Stimulated activated CD8-positive, alpha-beta memory T cell treated with anti-CD3 and anti-CD28 coated beads, Interleukin-12 subunit alpha, Interleukin-12 subunit beta, amount 100 ng/mL, for 24 hours (primary cell): ENCODE measurements around the gene MCTP2.

Experiments
- DNase-seq: peaks from one replicate; pipeline ENCODE4 v3.0.0-alpha.2; 2020; ENCODE audit errors: extremely low read depth

The MCTP2 gene

DNA sequence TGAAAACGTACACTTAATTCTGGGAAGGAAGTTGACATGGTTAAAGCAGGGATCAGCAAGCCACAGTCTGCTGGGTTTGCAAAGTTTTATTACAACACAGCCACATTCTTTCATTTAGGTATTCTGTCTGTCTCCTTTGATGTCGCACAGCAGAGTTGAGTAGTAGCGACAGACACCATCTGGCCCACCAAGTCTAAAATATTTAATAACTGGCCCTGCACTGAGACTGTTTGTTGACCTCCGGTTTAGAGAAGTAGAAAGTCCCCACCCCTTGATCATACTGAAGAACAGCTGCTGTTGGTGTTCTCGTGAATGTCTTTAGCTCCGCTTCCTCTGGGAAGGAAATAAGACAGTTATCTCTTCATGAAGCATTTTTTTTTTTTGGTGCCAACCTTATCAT, 66.2 kb downstream of the MCTP2 start:
- DNase-seq = no peak

- no peak for DNase-seq
Measured at GRCh38 chr15:94298364-94298763, 67.0 kb downstream of the MCTP2 start.

DNA sequence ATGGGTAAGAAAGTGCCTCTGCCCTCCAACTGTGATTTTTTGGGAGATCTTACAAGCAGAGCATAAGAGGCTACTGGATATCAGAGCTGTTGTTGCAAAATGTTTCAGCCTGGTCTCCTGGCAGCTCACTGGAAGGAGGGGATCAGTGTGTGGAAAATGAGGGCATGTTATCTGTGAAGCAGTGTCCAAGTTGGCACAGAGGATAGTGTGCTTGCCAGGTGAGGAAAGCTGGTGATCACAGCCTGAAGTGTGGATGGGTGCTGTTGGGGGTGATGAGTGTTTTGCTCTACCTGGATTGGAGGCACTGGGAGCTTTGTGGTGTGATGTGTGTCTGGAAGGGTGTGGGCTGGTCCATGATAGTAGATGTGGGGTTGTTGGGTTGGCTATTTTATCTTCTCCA, 69.3 kb downstream of the MCTP2 start:
- DNase-seq = no peak

DNA sequence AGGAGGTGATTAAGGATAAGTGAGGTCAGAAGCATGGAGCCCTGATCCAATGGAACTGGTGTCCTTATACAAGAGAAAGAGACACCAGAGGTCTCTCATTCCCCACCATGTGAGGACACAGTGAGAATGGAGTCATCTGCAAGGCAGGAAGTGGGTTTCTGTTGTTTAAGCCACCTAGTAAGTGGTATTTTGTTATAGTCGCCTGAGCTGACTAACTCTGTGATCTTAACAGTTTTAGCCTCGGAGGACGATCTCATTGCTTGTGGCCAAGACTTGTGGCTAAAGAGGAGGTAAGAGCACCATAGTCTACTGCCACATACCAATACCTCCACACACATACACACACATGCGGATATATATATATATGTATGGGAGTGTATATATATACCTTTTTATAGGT, 73.8 kb downstream of the MCTP2 start:
- no peak for DNase-seq

- DNase-seq = no peak
Measured at GRCh38 chr15:94306700-94307650, 75.6 kb downstream of the MCTP2 start.

GRCh38 chr15:94312946-94313345, 81.6 kb downstream of the MCTP2 start:
- DNase-seq = no peak

GRCh38 chr15:94314639-94315038, 83.3 kb downstream of the MCTP2 start:
- no peak for DNase-seq

GRCh38 chr15:94317211-94317610, 85.8 kb downstream of the MCTP2 start:
- DNase-seq = no peak

- no peak for DNase-seq
Measured at GRCh38 chr15:94322141-94322540, 90.8 kb downstream of the MCTP2 start.

DNA sequence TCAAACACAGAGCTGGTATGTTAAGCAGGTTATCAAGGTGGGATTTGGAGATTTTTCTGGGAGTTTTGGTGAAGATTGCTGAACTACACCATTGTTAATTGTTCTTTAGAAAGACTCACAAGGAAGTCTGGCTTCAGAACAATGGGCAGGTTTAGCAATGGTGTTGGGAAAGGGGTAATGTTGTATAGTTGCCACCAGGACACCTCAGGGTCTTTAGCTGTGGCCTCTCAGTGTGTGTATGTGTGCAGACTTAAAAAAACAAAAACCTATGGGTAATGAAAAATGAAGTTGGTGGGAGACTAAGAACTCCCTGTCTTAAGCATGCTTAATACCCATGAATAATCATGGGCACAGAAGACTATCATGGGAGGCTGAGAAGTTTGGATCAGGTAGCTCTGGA, 91.7 kb downstream of the MCTP2 start:
- no peak for DNase-seq

- no peak for DNase-seq
Measured at GRCh38 chr15:94324117-94324826, 92.9 kb downstream of the MCTP2 start.

GRCh38 chr15:94324835-94325767, 93.7 kb downstream of the MCTP2 start:
- DNase-seq = no peak

DNA sequence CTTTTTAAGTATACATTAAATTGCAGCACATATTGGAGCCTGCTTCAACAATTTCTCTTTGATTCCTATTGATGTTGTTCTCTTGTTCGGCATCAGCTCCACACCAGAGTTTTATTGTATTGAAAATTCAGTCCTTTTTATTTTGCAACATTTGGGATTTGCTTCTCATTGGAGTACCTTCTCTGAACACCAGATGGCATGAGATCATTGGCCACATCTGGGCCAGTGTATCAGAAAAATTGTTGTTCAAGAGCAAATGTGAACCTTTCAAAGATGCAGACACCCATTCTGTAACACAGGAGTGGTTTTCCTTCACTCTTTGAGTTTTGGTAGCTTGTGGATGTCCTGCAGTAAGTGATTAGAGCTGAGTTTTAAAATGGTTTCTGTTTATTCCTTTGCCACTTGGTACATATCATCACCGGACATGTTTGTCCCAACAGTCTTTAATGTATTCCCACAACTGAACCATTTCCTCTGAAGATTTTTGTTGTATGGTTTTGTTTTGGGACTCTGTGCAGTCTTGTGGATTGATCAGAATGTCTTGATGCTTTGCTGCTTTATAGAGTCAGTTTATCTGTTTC, 96.1 kb downstream of the MCTP2 start:
- no peak for DNase-seq

DNA sequence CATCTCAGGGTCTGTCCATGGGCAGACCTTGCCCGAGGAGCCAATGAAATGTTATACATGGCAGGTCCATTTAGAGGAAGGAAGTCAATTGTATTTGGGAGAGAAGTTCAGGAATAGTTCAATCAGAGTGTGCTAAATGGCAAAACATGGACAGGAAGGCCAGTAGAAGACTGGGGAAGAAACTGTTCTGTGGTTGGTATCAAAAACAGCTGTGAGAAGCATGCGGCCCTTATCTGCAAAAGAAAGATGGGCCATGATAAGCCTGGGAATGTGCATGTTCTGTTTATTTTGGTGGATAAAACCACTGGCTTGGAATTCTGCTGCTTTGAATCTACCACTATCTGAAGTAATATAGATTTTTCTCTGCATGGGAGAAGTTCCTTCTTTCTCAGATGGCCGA, 100.4 kb downstream of the MCTP2 start:
- no peak for DNase-seq

DNA sequence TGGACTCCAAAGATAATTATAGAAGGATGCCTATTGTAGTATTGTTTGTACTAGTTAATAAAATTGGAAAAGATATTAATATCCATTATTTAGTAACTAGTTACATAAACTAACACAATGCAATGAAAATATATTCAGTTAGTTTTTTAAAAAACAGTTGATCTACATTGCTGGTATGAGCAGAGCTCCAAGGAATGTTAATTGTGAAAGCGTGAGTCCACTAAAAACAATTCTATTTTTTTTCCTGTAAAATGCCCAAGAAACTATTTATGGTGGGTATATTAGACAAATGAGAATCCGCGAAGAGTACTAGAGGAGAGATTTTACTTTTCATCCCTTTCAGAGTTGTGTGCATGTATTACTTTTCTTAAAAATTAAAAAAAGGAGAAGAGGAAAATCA, 104.3 kb downstream of the MCTP2 start:
- no peak for DNase-seq

DNA sequence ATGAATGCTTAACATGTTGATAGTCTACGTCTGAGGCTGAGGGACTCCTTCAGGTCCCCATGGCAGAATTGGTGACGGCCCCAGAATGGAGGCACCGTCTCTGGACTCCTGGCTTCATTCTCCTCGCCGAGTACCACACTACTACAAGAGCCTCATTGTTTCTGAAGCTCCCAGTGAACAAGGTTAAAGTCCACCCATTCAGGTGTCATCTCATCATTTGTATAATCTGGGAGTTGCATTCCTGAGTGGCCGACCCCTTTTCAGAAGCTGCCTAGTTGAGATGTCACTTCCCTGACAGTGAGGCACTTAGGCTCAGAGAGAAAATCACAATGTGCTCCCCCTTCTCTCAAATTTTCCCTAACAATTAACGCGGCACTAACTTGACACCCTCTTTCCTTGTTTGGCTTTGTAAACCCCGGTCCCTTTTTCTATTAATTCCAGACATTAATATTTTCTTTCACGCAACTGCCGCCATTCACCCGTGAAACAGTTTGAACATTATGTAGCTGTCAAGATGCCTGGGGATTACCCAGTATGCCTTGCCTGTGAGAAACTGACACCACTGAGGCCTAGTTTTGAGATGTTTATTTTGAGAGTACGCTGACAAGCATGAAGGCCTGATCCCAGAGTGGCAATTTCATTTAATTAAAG, 105.6 kb downstream of the MCTP2 start:
- DNase-seq = no peak

- DNase-seq = no peak
Measured at GRCh38 chr15:94338243-94338846, 107.0 kb downstream of the MCTP2 start.

DNA sequence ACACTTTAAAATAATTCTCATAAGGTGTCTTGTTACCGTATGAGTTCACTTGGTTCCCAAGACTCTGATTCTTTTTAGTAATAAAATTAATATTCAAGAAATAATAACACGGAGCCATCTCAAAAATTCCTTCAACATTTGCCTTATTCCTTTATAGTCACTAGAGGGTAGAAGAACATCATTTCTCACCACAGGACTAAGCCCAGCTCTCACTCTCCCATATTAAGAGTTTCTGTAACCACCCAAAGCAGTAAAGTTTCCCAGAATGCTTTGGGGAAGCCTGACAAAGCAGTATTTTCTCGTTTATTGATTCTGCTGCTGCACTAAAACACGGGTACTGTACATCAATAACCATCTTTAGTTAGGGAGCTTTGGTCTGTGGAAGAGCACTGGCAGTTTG, 114.9 kb downstream of the MCTP2 start:
- DNase-seq = no peak

DNA sequence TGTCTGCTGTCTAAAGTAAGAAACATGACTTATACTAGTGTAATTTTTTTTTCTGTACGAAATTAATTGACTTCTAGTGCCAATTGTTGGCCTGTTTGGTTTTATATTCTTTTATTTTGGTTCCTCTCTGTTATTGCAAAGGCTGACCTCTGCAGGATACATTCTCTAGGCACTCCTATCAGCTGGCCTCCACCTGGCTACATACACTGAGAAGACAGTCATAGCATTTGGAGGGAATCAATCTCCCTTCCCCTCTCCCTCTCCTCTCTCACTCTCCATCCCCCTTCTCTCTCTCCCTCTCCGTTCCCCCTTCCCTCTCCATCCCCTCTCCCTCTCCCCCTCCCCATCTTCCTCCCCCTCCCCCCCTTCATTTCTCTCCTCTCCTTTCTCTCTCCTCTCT, 116.7 kb downstream of the MCTP2 start:
- DNase-seq = no peak

DNA sequence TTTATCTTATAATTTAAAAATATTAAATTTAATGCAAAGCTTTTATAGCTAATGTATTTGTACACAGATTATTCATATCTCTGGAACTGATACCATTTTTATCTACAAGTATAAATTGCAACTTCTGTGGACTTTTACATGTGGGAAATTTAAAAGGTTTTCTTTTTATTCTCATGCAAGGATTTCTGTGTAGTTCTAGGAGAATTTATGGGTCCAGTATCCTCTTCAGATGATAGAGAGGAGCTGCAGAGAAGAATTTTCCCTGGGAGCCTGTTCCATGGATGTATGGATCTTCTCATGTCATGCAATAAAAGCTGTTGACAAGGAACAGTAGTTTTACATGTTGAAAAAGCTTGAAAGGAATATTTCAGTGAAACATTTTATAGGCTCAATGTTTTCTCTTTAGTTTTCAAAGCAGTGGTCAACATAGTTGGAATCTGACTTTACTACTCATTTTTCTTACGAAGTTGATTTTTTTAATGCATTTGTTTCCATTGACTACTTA, 119.7 kb downstream of the MCTP2 start:
- no peak for DNase-seq
